Karpas-422 (cell line): ENCODE measurements around the gene ACSS1. TPM values are rescaled to one million over a fixed set of nuclear protein-coding genes. Genes with fewer than 3 reads are reported as not detected.

Experiments used
- DNase-seq: peaks from one replicate; pipeline ENCODE4 v3.0.0-alpha.2; 2015
- H2AFZ ChIP-seq: fragments of 200-600 bp; sonication (generic); 2 replicates; pipeline ENCODE4 v1.6.1; 2014; ENCODE audit warnings: antibody characterized with exemption, low read length, mixed read lengths
- H3K27ac ChIP-seq: fragments of 200-600 bp; sonication (generic); 2 replicates; pipeline ENCODE4 v1.5.1; 2014; ENCODE audit warnings: mild to moderate bottlenecking, low read length, moderate library complexity
- H3K27me3 ChIP-seq: fragments of 200-600 bp; sonication (generic); 2 replicates; pipeline ENCODE4 v1.6.1; 2014; ENCODE audit warnings: low read length, mixed read lengths
- H3K36me3 ChIP-seq: fragments of 200-600 bp; sonication (generic); 2 replicates; pipeline ENCODE4 v1.6.1; 2014; ENCODE audit warnings: low read length, mixed read lengths; ENCODE audit not compliant: insufficient read depth
- H3K4me1 ChIP-seq: fragments of 200-600 bp; sonication (generic); 2 replicates; pipeline ENCODE4 v1.6.1; 2014; ENCODE audit warnings: mild to moderate bottlenecking, low read length, mixed read lengths
- H3K4me2 ChIP-seq: fragments of 200-600 bp; sonication (generic); 2 replicates; pipeline ENCODE4 v1.6.1; 2014; ENCODE audit warnings: low read length, low read depth, mild to moderate bottlenecking; ENCODE audit not compliant: poor library complexity, severe bottlenecking
- H3K4me3 ChIP-seq: fragments of 200-600 bp; sonication (generic); 2 replicates; pipeline ENCODE4 v1.5.1; 2014; ENCODE audit warnings: mild to moderate bottlenecking, antibody characterized with exemption, low read length, mixed read lengths
- H3K79me2 ChIP-seq: fragments of 200-600 bp; sonication (generic); 2 replicates; pipeline ENCODE4 v1.6.1; 2014; ENCODE audit warnings: mild to moderate bottlenecking, low read length, mixed read lengths
- H3K9ac ChIP-seq: fragments of 200-600 bp; sonication (generic); 2 replicates; pipeline ENCODE4 v1.6.0; 2014; ENCODE audit warnings: low read length
- H3K9me2 ChIP-seq: fragments of 200-600 bp; sonication (generic), shearing (Covaris generic); replicated peaks from 2 replicates; pipeline ENCODE4 v1.6.0; 2014; ENCODE audit warnings: mild to moderate bottlenecking, low read length, moderate library complexity; ENCODE audit not compliant: insufficient read depth
- H3K9me3 ChIP-seq: fragments of 300-700, 200-600 bp; sonication (generic); 2 replicates; pipeline ENCODE4 v1.6.1; 2014; ENCODE audit warnings: low read length, mixed read lengths
- H4K20me1 ChIP-seq: fragments of 200-600 bp; sonication (generic); 2 replicates; pipeline ENCODE4 v1.6.1; 2014; ENCODE audit warnings: mild to moderate bottlenecking, antibody characterized with exemption, low read length, low read depth; ENCODE audit not compliant: insufficient read depth
- total RNA-seq: library from RNA; depleted of rRNA; stranded (reverse); fragments of >200 nt; shearing (Covaris generic); gene quantifications from 2 replicates; pipeline ENCODE4 v1.2.3, GENCODE V29; 2014; ENCODE audit warnings: low replicate concordance

ACSS1 gene
- total RNA-seq, 1 experiment from 2014 or later: 2.3 TPM

DNA sequence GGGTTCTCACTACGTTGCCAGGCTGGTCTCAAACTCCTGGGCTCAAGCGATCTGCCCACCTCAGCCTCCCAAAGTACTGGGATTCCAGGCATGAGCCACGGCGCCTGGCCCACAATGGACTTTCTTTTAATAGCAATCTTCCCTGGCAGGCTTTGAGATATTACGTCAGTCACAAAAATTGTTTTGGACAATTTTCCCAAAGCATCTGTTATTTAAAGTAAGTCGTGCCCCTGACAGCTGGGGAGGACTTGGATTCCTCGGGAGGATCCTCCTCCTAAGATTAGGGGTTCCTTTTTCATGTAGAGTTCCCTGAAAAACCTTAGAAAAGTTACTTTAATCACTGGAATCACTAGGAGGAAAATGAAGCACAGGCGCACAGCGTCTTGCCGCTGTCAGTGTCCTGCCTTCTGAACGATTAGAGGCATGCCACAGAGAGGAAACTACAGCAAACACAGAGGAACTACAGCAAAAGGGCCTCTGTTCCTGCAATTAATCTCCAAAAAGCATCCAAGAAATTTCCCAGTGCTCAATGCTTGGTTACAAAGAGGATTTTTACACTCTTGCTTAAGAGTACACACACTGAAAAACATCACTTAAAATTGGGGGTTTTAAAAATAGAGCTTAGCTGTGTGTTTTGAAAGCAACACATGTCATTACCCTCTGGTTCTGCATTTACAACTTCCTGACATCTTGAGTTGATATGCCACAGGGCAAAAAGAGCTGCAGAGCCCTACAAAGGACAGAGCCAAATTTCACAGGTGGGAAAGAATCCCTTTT lies 4.5 kb downstream of the ACSS1 start:
- H3K27ac ChIP-seq: no peak overlapping the region
- no peaks in the 10 kb centered on the region for H3K79me2 ChIP-seq
- H3K9ac ChIP-seq: no peak overlapping the region
- H4K20me1 ChIP-seq: no peaks in the 10 kb centered on the region; the same call in 1 of the 2 replicates
- H3K27me3 ChIP-seq: peaks cover 2% of the 10 kb centered on the region; the same call in 1 of the 2 replicates
- H3K9me2 ChIP-seq: no peaks in the 10 kb centered on the region
- H3K4me1 ChIP-seq: peaks cover 30% of the 10 kb centered on the region
- no peak overlapping the region for H3K4me2 ChIP-seq
- DNase-seq: no peak
- no peak overlapping the region for H3K4me3 ChIP-seq
- H3K9me3 ChIP-seq: no peaks in the 10 kb centered on the region
- no peaks in the 10 kb centered on the region for H3K36me3 ChIP-seq
- H2AFZ ChIP-seq: no peak overlapping the region

DNA sequence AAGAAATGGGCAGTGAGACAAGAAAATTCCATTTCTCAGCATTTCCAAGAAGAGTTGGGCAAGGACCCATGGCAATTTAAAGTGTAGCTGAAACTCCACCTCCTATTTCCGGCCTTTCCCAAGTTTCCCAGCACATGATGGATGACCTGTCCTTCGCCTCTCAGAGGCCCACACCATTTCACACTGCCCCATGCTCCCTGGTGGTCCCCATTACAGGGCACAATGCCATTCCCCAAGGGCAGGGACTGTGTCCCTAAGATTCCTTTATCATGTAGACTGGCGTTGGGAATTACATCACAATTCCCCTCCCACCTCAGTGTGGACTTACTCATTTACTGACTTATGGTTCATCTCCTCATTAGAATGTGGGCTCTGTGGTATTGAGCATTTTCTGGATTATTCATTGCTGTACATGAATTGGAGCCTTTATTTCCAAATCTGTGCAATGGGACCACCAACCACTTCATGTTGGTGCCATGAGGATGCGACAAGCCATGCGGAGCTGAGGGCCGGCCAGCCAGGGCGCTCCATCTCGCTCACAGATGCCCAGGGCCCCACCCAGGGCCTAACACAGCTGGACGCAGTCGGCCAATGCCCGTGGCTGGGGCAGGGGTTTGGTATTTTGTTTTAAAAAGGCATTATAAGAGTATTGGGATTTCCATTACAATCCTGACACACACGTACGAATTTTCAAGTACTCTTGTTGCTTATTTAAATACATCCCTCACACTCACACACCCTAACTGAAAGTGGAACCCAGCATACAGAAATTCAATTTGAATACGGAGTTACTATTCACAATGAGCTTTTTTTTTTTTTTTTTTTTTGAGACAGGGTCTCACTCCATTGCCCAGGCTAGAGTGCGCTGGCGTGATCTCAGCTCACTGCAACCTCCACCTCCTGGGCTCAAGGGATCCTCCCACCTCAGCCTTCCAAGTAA lies 5.4 kb downstream of the ACSS1 start:
- Histone ChIP-seq H3K9me2 (no peaks in the 10 kb centered on the region), H3K9me3 (no peaks in the 10 kb centered on the region), H3K79me2 (no peaks in the 10 kb centered on the region), H2AFZ (no peak overlapping the region), H3K27me3 (peaks cover 2% of the 10 kb centered on the region; the same call in 1 of the 2 replicates), H4K20me1 (no peaks in the 10 kb centered on the region; the same call in 1 of the 2 replicates), H3K36me3 (no peaks in the 10 kb centered on the region), H3K27ac (no peak overlapping the region), H3K4me1 (peaks cover 21% of the 10 kb centered on the region), H3K4me3 (no peak overlapping the region), H3K4me2 (no peak overlapping the region), H3K9ac (no peak overlapping the region)
- DNase-seq: no peak

DNA sequence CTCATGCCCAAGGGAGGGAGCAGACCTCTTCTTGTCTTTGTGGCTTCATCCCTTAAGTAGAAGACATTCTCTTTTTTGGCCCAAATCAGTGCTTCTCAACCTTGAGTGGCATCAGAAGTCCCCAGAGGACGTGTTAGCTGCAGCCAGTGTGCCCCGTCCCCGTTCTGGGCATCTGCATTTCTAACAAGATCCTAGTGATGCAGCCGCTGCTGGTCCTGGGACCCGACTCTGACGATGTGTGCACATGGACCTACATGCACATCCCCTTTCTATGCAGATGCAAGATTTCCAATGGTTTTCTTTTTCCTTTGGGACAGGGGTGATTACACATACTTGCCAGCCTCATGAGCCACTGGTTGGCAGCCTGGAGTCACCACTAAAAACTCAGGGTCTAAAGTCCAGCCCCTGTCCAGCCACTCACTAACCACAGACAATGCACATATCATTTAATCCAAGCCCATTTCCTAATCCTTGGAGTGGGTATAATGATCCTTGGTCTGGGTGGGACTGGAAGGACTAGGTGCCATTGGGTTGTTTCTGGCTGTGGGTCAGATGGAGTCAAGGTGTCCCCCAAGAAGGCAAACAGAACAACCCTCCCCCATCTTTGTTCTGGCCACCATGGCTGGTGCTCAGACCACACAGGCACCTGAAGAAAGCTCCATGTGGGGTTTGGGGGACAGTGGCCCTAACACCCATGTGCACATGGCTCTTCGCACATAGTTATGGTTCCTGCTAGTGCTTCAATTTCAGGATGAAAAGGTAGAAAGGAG lies 6.4 kb downstream of the ACSS1 start:
- Histone ChIP-seq H3K9me3 (no peaks in the 10 kb centered on the region), H3K79me2 (no peaks in the 10 kb centered on the region), H3K36me3 (no peaks in the 10 kb centered on the region), H3K4me2 (no peak overlapping the region), H3K4me3 (no peak overlapping the region), H3K9ac (no peak overlapping the region), H2AFZ (no peak overlapping the region), H3K9me2 (no peaks in the 10 kb centered on the region), H3K27ac (no peak overlapping the region), H3K4me1 (peaks cover 14% of the 10 kb centered on the region), H3K27me3 (no peaks in the 10 kb centered on the region), H4K20me1 (no peaks in the 10 kb centered on the region; the same call in 1 of the 2 replicates)
- DNase-seq: no peak

DNA sequence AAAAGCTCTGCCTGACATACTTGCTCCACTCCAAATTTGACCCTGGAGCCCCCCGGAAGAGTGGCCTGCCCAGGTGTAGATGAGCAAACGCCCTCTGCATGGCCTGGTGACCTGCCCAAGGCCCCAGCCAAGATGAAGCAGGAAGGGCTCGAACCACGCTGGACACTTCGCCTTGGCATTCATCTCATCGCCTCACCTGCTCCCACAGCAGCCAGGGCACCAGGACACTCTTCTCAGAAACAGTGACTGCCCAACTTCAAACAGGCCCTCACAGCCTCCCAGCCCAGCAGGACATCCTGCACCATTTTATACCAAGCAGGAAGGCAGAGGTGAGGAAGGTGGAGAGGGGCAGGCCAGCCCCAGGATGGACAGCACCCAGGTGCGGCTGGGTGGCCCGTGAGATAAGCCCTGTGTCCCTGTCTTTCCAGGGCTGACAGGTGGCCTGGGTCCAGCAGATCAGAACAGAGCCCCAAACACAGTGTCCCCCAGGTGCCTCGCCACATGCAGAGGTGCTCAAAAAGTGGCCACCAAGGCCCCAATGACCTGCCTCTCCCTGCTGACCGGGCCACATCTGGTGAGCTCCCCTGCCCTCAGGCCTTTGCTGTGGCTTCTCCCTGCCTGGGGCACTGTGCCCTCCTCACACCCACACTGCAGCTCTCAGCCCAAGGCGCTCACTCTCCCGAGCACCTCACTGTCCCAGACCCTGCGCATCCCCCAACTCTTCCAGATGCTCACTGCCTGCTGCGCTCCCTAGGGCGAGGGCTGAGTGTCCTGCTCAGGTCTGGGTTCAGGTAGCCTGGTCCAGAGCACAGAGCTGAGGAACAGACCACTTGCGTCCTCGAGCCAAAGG lies 7.2 kb downstream of the ACSS1 start:
- Histone ChIP-seq H3K4me1 (peaks cover 13% of the 10 kb centered on the region), H2AFZ (no peak overlapping the region), H3K27ac (no peak overlapping the region), H3K36me3 (no peaks in the 10 kb centered on the region), H3K27me3 (no peaks in the 10 kb centered on the region), H3K9me3 (no peaks in the 10 kb centered on the region), H3K4me2 (no peak overlapping the region), H3K9ac (no peak overlapping the region), H4K20me1 (no peaks in the 10 kb centered on the region), H3K4me3 (no peak overlapping the region), H3K9me2 (no peaks in the 10 kb centered on the region), H3K79me2 (no peaks in the 10 kb centered on the region)
- no peak for DNase-seq

DNA sequence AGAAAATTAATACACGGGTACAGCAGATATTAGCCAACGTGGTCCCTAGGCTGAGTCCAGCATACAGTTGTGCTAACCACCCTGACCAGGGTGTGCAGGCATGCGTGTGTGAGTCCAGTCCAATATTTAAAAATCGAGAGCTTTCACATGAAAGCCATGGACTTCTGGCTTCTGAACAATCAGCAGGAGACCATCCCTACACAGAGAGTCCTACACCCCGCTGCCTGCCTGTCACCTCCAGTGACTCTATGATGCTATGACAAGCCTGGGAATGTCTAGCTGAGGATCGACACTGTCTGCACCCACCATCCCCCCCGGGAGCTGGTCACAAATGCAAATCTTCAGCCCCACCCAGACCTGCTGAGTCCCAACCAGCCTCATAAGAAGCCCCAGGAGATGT lies 7.9 kb downstream of the ACSS1 start:
- H3K27me3 ChIP-seq: no peaks in the 10 kb centered on the region
- no peak overlapping the region for H2AFZ ChIP-seq
- no peak overlapping the region for H3K9ac ChIP-seq
- no peak for DNase-seq
- H3K79me2 ChIP-seq: no peaks in the 10 kb centered on the region
- H3K4me1 ChIP-seq: peaks cover 6% of the 10 kb centered on the region
- no peak overlapping the region for H3K4me3 ChIP-seq
- H3K9me2 ChIP-seq: no peaks in the 10 kb centered on the region
- H4K20me1 ChIP-seq: no peaks in the 10 kb centered on the region
- H3K4me2 ChIP-seq: no peak overlapping the region
- no peaks in the 10 kb centered on the region for H3K9me3 ChIP-seq
- H3K27ac ChIP-seq: no peak overlapping the region
- H3K36me3 ChIP-seq: no peaks in the 10 kb centered on the region

DNA sequence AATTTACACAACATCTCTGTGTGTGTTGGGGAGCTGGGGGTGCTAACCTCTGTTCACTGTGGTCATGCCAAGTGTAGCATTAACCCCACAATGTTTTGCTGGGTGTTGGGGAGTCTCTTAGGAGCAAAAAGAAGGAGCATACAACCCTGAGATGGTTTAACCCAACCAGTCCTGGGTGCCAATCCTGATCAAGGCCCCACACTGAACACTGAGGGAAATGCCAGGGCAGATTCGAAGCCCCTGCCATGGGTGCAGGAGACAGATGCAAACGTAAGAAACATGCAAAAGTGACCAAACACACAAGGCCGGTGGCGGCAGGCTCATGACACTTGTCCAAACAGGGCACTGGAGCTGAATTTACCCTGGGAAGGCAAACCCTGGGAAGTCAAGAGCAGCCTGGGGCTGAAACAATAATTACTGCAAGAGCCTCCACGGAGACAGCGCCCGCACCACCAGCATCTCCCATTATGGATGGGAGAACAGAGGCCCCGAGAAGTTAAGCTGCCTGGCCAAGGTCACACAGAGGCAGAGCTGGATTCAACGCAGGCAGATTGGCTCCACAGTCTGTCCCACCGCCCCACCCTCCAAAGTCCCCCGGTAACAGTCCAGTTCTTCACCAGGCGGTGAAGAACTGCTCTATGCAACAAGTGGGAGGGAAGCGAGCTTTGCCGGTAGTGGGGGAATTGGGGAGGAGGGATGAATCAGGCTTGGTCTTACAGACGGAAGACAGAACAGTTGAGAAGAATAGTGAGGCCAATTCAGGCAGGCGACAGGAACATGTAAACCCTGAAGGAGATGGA lies 8.5 kb downstream of the ACSS1 start:
- DNase-seq: no peak
- Histone ChIP-seq H3K36me3 (no peaks in the 10 kb centered on the region), H3K4me1 (peaks cover 8% of the 10 kb centered on the region), H2AFZ (no peak overlapping the region), H3K27ac (no peak overlapping the region), H3K9ac (no peak overlapping the region), H3K9me2 (no peaks in the 10 kb centered on the region), H3K4me3 (no peak overlapping the region), H3K27me3 (no peaks in the 10 kb centered on the region), H4K20me1 (no peaks in the 10 kb centered on the region), H3K79me2 (no peaks in the 10 kb centered on the region), H3K9me3 (no peaks in the 10 kb centered on the region), H3K4me2 (no peak overlapping the region)

DNA sequence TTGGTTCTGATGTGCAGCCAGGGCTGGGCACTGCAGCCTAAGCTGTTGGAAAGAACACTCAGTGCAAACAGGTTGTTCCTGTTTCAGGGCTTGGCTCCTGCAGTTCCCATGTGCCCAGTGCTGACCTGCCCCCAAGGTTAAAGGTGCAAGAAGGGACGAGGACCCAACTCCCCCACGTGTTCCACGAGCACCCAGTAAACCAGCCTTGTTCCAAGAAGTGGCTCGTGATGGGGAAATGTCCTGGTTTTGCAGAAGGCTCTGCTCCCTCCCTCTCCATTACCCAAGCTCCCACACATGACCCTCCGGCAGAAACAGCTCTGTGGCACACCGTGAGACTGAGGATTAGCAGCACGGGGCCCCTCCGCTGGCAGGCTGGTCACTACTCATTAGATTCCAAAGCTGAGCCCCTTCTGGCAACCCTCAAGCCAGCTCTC lies 9.4 kb downstream of the ACSS1 start:
- no peak for DNase-seq
- Histone ChIP-seq H3K4me1 (peaks cover 8% of the 10 kb centered on the region), H2AFZ (no peak overlapping the region), H3K9me3 (no peaks in the 10 kb centered on the region), H3K27me3 (no peaks in the 10 kb centered on the region), H3K79me2 (no peaks in the 10 kb centered on the region), H3K9ac (no peak overlapping the region), H3K4me2 (no peak overlapping the region), H4K20me1 (no peaks in the 10 kb centered on the region), H3K9me2 (no peaks in the 10 kb centered on the region), H3K4me3 (no peak overlapping the region), H3K36me3 (no peaks in the 10 kb centered on the region), H3K27ac (no peak overlapping the region)
